HepG2 (cell line): ENCODE data around the gene SLC48A1. TPM values are rescaled to one million over a fixed set of nuclear protein-coding genes. Genes with fewer than 3 reads are reported as not detected.

ENCODE experiments used
- ATF3 ChIP-seq: sonication (generic); formaldehyde crosslinking; IDR thresholded peaks from 2 replicates; pipeline ENCODE4 v1.4.0; 2020; ENCODE audit warnings: missing genetic modification reagents
- CBX1 ChIP-seq: IDR thresholded peaks from one replicate; pipeline ENCODE4 v1.6.1; 2016; ENCODE audit warnings: antibody characterized with exemption, low read depth
- ERF ChIP-seq: IDR thresholded peaks from 2 replicates; pipeline ENCODE4 v1.6.1; 2018; ENCODE audit warnings: missing biosample characterization, missing genetic modification reagents
- GLMP ChIP-seq: sonication (generic); formaldehyde crosslinking; IDR thresholded peaks from 2 replicates; pipeline ENCODE4 v1.9.0; 2021; ENCODE audit warnings: missing genetic modification reagents, mild to moderate bottlenecking, borderline replicate concordance
- GMEB2 ChIP-seq: IDR thresholded peaks from 2 replicates; pipeline ENCODE4 v1.6.1; 2016; ENCODE audit warnings: missing biosample characterization, missing genetic modification reagents, low read depth
- HMGA1 ChIP-seq: sonication (generic); formaldehyde crosslinking; conservative IDR thresholded peaks from 2 replicates; pipeline ENCODE4 v1.4.0; 2020; ENCODE audit warnings: missing genetic modification reagents
- ISL2 ChIP-seq: sonication (generic); formaldehyde crosslinking; IDR thresholded peaks from 2 replicates; pipeline ENCODE4 v1.5.0; 2020; ENCODE audit warnings: missing genetic modification reagents
- KDM3A ChIP-seq: IDR thresholded peaks from 2 replicates; pipeline ENCODE4 v1.6.1; 2018; ENCODE audit warnings: low read depth, missing compliant biosample characterization
- KLF16 ChIP-seq, 2 experiments: sonication (generic) in 1 of 2; formaldehyde crosslinking in 1 of 2; IDR thresholded peaks; 2 replicates each; pipeline versions ENCODE4 v1.6.1 to v1.8.0; 2016 to 2023; ENCODE audit warnings: missing genetic modification reagents in 2 of 2, missing compliant biosample characterization in 1 of 2
- MAX ChIP-seq: IDR thresholded peaks from 2 replicates; pipeline ENCODE4 v1.6.1; 2012; ENCODE audit warnings: inconsistent platforms
- MTA1 ChIP-seq: sonication (generic); formaldehyde crosslinking; IDR thresholded peaks from 2 replicates; pipeline ENCODE4 v1.4.0; 2020; ENCODE audit warnings: missing genetic modification reagents, mild to moderate bottlenecking, borderline replicate concordance
- NKX3-1 ChIP-seq: sonication (generic); formaldehyde crosslinking; IDR thresholded peaks from 2 replicates; pipeline ENCODE4 v1.5.0; 2020; ENCODE audit warnings: missing genetic modification reagents
- RBM39 ChIP-seq: fragments of 200-400 bp; formaldehyde crosslinking; IDR thresholded peaks from one replicate; pipeline ENCODE4 v1.6.1; 2018; ENCODE audit warnings: antibody characterized with exemption, mild to moderate bottlenecking, low read depth, low read length; ENCODE audit not compliant: poor library complexity, severe bottlenecking
- REL ChIP-seq: sonication (generic); formaldehyde crosslinking; conservative IDR thresholded peaks from 2 replicates; pipeline ENCODE4 v1.8.0; 2022; ENCODE audit warnings: mild to moderate bottlenecking, missing genetic modification reagents, moderate library complexity
- RNF2 ChIP-seq: fragments of 450-650 bp; conservative IDR thresholded peaks from 2 replicates; pipeline ENCODE4 v1.6.1; 2016; ENCODE audit warnings: low read depth
- SAFB2 ChIP-seq: sonication (generic); formaldehyde crosslinking; IDR thresholded peaks from 2 replicates; pipeline ENCODE4 v1.5.1; 2020; ENCODE audit warnings: missing genetic modification reagents, low read depth, mild to moderate bottlenecking, borderline replicate concordance
- SMC3 ChIP-seq: IDR thresholded peaks from 2 replicates; pipeline ENCODE4 v1.6.1; 2011; ENCODE audit warnings: low read length, improper control_type of control experiment
- SRSF1 ChIP-seq: fragments of 200-400 bp; formaldehyde crosslinking; optimal IDR thresholded peaks from 2 replicates; pipeline ENCODE3; 2017; ENCODE audit warnings: mild to moderate bottlenecking, low read depth, low read length, moderate library complexity
- TEAD3 ChIP-seq: optimal IDR thresholded peaks from 2 replicates; pipeline ENCODE3; 2016; ENCODE audit warnings: borderline replicate concordance
- TFE3 ChIP-seq: IDR thresholded peaks from 2 replicates; pipeline ENCODE4 v1.6.1; 2016
- ZC3H4 ChIP-seq: sonication (generic); formaldehyde crosslinking; IDR thresholded peaks from 2 replicates; pipeline ENCODE4 v1.4.0; 2020; ENCODE audit warnings: missing genetic modification reagents, borderline replicate concordance
- ZMYM3 ChIP-seq: sonication (generic); formaldehyde crosslinking; IDR thresholded peaks from 2 replicates; pipeline ENCODE4 v1.5.1; 2020; ENCODE audit warnings: mild to moderate bottlenecking, missing genetic modification reagents
- ZNF205 ChIP-seq: IDR thresholded peaks from 2 replicates; pipeline ENCODE4 v1.6.1; 2018; ENCODE audit warnings: missing biosample characterization, missing genetic modification reagents
- ZNF296 ChIP-seq: sonication (generic); formaldehyde crosslinking; conservative IDR thresholded peaks from 2 replicates; pipeline ENCODE4 v1.5.0; 2020; ENCODE audit warnings: mild to moderate bottlenecking, missing genetic modification reagents
- ZNF30 ChIP-seq: sonication (generic); formaldehyde crosslinking; IDR thresholded peaks from 2 replicates; pipeline ENCODE4 v1.5.0; 2020; ENCODE audit warnings: mild to moderate bottlenecking, missing genetic modification reagents
- ZNF841 ChIP-seq: sonication (generic); formaldehyde crosslinking; IDR thresholded peaks from 2 replicates; pipeline ENCODE4 v1.8.1; 2023; ENCODE audit warnings: missing genetic modification reagents, borderline replicate concordance
- ZSCAN22 ChIP-seq: sonication (generic); formaldehyde crosslinking; IDR thresholded peaks from 2 replicates; pipeline ENCODE4 v1.4.0; 2020; ENCODE audit warnings: mild to moderate bottlenecking, missing genetic modification reagents
- polyA plus RNA-seq, 8 experiments: library from polyadenylated mRNA; depleted of rRNA in 3 of 8; stranded (reverse) in 7 of 8; unstranded in 1 of 8; fragments of >200 nt; fragmentation: Illumina TruSeq in 4 of 8; extraction: Trizol in 4 of 8; gene quantifications; 2 replicates each; pipeline versions ENCODE4 v1.2.1 to v1.2.3, GENCODE V29; 2011 to 2016; ENCODE audit warnings: low read depth in 4 of 8, missing spikeins in 1 of 8, mixed read lengths in 1 of 8; ENCODE audit not compliant: insufficient read depth in 1 of 8
- total RNA-seq, 5 experiments: library from RNA; depleted of rRNA; stranded (reverse); fragments of >200 nt; fragmentation: Illumina TruSeq; extraction: Trizol; gene quantifications; 2 replicates each; pipeline ENCODE4 v1.2.3, GENCODE V29; 2016; ENCODE audit warnings: low read depth in 1 of 5

The SLC48A1 gene
- total and polyA plus RNA-seq, 2 of the 13 experiments (the other 11 are each of a cell fraction or from before 2014, with no cell fraction given) = 2.2 to 3.7 TPM

GRCh38 chr12:47758834-47759690, 14.0 kb upstream of the SLC48A1 start, which contains the start of gene RAPGEF3 (continued):
- TF ChIP-seq ZNF30 (CRISPR knock-in tag) = no peak
- 0 out of 2 replicates have a peak, but pooled peaks have one; percentile 46 for TF ChIP-seq REL (CRISPR knock-in tag)
- no peak for TF ChIP-seq GMEB2 (CRISPR knock-in tag)
- no peak for TF ChIP-seq KLF16 (CRISPR knock-in tag; IDR thresholded peaks at IDR 0.05)
- no peak for TF ChIP-seq RBM39
- no peak for TF ChIP-seq ERF (CRISPR knock-in tag)
- TF ChIP-seq ZNF205 = no peak
- no peak for TF ChIP-seq NKX3-1
- TF ChIP-seq MAX = peak; percentile 91
- no peak for TF ChIP-seq HMGA1
- no peak for TF ChIP-seq SAFB2 (CRISPR knock-in tag)
- TF ChIP-seq TEAD3 (CRISPR knock-in tag) = no peak
- no peak for TF ChIP-seq GLMP (CRISPR knock-in tag)
- TF ChIP-seq ZSCAN22 = no peak
- 0 out of 2 replicates have a peak, but pooled peaks have one; percentile 17 for TF ChIP-seq ATF3 (CRISPR knock-in tag)
- TF ChIP-seq SMC3 = no peak
- TF ChIP-seq KDM3A = no peak; the same call in 1 of the 2 replicates
- TF ChIP-seq ZC3H4 (CRISPR knock-in tag) = no peak
- no peak for TF ChIP-seq ZNF841
- TF ChIP-seq ISL2 (CRISPR knock-in tag) = no peak
- TF ChIP-seq SRSF1 = peak; percentile 97
- TF ChIP-seq ZMYM3 = no peak
- TF ChIP-seq MTA1 (CRISPR knock-in tag) = no peak
- TF ChIP-seq ZNF296 (CRISPR knock-in tag) = no peak
- no peak for TF ChIP-seq TFE3 (CRISPR knock-in tag)
- no peak for TF ChIP-seq RNF2
- TF ChIP-seq CBX1 = peak; percentile 27
